HG02588 (cell line): ENCODE data around the gene GPR162.

Experiments used
- ATAC-seq: cut with Tn5 transposase; IDR thresholded peaks from one replicate; pipeline ENCODE4 v1.9.1; 2021; ENCODE audit warnings: mild to moderate bottlenecking, moderate library complexity; ENCODE audit not compliant: unreplicated experiment

GPR162 gene

GRCh38 chr12:6786416-6787094 is 35.1 kb upstream of the GPR162 start:
- ATAC-seq: no peak

GRCh38 chr12:6787309-6787708 is 34.3 kb upstream of the GPR162 start:
- no peak for ATAC-seq

- ATAC-seq: no peak
These were observed 32.4 kb upstream of the GPR162 start, which contains the start of gene CD4 for GRCh38 chr12:6788972-6789924. Gene CD4, plus strand, starts transcription at chr12:6789528. Its CDS starts 10,611 bp downstream, at chr12:6800139.

DNA sequence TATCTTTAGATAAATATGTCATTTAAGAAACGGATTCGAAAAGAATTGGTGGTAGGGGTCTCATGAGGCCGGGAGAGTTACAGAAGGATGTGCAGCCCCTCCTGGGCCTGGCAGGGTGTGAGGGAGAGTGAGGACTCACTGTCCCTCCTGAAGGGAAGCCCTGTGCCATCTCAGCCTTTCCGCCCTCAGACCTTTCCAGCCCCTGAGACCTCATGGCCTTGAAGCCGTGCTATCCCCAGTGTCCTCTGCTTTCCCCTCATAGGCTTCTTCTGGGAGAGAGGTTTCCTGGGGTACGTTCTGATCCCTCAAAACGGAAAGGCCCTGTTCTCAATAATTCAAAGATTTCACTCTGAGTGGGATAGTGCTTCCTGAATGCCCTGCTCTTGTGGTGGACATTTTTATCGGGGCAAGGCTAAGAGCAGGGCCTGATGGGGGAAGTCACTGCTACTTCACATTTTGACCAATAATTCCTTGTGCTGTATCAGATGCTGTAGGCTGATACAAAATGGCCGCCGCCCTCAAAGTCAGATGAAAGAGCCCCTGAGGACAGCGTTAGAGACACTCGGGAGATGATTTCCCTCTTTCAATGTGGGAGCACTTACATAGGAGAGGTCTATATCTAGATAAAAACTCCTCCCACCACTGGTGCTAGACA is 31.0 kb upstream of the GPR162 start:
- ATAC-seq: no peak

DNA sequence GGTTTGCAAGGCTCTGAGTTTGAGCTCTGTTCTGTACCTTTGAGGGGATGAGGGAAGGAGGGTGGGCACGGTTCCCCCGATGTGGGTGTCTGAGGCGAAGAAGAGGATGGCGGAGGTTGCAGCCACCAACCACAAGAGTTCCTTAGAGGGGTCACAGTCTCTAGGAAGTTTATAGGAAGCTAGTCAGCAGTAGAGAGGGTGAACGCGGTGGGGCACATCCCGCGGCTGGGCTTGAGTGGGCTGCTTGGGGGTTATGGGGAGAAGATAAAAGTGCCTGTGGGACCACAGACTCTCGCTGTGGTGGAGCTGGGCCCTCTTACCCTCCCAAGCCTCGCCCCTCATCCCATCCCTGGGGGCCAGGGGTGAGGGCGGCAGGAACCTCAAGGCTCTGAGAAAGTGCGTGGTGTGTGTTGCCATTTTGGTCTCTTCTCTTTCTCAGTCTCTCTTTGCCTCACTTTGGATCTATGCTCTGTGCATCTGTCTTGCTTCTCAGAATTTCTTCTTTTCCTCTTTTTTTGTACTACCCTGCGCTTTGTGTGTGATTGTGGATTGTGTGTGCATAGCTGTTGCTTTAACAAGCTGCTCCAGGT is 29.6 kb upstream of the GPR162 start:
- ATAC-seq: no peak

DNA sequence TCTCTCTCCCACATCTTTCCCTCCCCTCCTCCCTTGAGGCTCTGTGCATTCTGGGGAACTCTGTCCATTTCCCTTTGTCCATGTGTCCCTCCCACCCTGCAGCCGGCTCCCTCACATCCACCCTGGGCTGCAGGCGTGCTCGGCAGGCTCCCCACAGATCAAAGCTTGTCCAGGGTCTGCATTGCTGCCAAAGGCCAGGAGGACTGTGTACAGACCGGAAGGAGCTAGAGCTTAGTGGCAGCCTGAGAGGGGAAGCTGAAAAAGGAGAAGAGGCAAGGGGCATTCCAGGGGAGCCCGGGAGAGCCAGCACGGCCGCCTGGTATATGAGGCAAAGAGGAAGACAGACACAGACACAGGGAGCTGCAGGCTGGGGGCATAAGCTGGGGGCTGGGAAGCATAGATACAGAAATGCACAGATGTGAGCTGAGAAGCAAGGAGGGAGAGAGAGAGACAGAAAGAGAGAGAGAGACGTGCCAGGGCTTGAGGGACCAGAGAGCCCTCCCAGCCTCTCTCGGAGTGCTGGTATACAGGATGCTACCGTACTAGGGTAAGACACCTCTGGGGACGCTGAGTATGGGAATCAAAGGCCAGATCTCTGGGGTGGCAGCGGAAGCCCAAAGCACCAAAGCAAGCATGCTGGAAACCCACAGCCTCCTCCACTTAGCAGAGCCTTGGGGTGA is 29.0 kb upstream of the GPR162 start:
- peak; percentile 50 for ATAC-seq

DNA sequence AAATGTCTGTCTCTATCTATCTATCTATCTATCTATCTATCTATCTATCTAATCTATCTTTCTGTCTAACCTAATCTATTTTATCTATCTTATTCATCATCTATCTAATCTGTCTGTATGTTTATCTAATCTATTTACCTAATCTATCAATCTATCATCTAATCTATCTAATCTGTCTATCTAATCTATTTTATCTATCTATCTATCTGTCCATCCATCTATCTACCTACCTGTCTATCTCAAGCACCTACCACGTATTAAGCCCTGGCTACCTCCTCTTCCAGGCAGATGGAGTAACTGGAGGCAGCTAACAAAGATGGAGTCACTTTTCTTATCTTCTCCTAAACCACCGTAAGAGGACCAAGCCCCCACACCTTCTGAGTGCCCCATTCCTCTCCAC is 26.5 kb upstream of the GPR162 start:
- ATAC-seq: no peak

DNA sequence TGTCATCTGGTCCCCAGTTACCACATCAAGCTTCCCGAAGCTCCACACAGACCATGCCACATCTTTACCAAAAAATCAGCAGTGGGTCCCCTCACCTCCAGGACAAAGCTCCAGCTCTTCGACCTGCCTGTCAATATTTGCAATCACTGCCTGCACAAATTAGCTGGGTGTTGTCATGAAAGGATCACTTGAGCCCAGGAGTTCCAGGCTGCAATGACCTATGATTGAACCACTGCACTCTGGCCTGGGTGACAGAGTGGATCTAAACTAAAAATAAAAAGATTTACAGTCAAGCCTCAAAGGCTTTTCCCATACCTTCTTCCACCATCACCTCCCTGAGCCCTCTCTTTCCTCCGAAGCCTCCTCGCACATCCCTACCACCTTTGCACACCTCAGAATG is 25.0 kb upstream of the GPR162 start:
- ATAC-seq: no peak

GRCh38 chr12:6799147-6799546 is 22.5 kb upstream of the GPR162 start:
- ATAC-seq: no peak

- no peak for ATAC-seq
These were observed 14.5 kb upstream of the GPR162 start for GRCh38 chr12:6807170-6807569.

DNA sequence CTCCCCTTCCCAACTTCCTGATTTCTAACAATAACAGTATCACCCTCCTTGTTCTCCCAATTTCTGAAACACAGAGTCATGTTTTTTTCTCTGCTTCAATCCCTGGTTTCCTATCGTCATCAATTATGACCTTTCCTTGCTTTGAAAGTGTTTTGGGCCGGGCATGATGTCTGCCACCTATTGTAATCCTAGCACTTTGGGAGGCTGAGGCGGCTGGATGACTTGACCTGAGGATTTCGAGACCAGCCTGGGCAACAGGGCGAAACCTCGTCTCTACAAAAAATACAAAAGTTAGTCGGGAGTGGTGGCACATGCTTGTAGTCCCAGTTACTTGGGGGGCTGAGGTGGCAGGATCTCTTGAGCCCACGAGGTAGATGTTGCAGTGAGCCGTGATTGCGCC is 12.6 kb upstream of the GPR162 start:
- no peak for ATAC-seq

DNA sequence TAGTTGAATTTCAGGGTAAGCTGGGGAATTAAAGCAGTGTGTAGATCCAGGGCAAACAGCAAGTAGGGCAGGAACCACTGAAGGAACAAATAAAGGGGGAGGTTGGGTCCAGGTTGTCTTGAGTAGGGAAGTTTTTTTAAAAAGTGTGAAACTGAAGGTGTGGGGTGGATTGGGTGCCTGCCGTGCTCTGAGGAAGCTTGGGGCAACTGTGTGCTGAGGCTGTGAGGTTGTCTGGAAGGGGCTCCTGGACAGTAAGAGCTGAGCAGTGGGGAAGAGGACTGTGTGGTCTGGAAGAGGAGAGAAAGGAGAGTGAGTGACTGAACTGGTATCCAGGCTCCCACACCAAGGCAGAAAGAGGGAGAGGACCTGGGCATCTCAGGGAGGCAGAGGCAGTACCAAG is 10.9 kb upstream of the GPR162 start:
- no peak for ATAC-seq

DNA sequence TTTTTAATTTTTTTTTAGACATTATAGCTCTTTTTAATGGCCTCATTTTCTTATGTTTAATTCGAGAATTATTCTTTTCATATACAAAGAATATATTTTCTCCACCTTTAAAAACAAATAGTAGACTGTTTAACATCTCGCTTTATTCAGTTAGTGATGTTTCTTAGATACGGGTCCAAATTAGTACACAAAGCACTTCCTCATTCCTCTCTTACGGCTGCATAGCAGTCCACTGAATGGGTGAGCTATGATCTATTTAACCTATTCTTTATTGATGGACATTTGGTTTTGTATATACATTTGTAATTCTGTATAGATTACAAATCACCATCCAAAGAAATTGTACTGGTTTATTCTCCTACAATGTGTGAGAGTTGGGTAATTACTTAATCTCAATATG is 8.3 kb upstream of the GPR162 start:
- no peak for ATAC-seq

DNA sequence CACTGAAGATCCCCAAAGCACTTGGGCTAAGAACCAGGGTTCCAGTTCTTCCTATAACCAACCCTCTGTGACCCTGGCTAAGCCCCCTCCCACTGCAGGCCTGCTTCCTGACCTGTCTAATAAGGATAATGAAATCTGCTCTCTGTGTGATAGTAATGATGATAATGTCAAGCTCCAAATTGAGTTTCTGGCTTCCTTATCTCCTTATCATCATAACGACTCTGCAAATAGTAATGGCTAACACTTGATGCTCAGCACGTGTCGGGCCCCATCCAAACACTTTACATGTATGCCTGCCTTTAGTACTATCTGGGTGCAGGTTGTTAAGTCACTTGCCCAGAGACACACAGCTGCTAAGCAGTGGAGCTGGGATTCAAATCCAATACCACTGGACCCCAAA is 5.0 kb upstream of the GPR162 start:
- no peak for ATAC-seq

- ATAC-seq: no peak
These were observed 4.5 kb upstream of the GPR162 start for GRCh38 chr12:6817098-6817497.

- ATAC-seq: no peak
These were observed 3.9 kb upstream of the GPR162 start for GRCh38 chr12:6817662-6818157.

DNA sequence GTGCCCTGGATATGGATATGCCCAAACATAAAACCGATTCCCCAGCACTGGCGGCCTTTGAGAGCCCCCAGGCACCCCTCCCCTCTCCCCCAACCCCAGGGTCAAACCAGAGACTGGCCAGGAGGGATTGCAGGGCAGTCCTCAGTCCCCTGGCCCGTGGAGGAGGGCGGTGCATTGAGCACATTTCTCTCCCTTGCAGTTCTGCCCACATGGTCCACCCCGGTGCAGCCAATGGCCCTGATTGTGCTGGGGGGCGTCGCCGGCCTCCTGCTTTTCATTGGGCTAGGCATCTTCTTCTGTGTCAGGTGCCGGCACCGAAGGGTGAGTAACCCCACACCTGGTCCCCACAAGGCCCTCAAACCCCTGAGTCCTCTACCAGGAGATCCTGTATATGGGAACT is 3.4 kb upstream of the GPR162 start:
- ATAC-seq: no peak

- no peak for ATAC-seq
These were observed 3.0 kb upstream of the GPR162 start for GRCh38 chr12:6818645-6819044.

- no peak for ATAC-seq
These were observed 2.3 kb upstream of the GPR162 start for GRCh38 chr12:6819106-6820030.
